HEK293 (cell line): Measurements from ENCODE around the gene TMEM218.

Source experiments
- CTCF ChIA-PET: fragments of 350-600 bp; formaldehyde crosslinking; extraction: SDS; loops from one replicate; lab custom pipeline; 2021; ENCODE audit warnings: antibody characterized with exemption; lab: Yijun Ruan, JAX
- POLR2A ChIA-PET: fragments of 300-600 bp; formaldehyde crosslinking; extraction: SDS; loops from one replicate; lab custom pipeline; 2020; ENCODE audit warnings: antibody characterized with exemption, inconsistent platforms; lab: Yijun Ruan, JAX
- H3K27ac ChIP-seq: fragments of 200-500 bp; sonication (Bioruptor generic); 2 replicates; pipeline ENCODE4 v1.5.1; 2014; ENCODE audit warnings: low read depth, low read length, control low read depth, inconsistent platforms; ENCODE audit errors: extremely low read depth
- H3K36me3 ChIP-seq, 2 experiments: fragments of 200-500 bp in 1 of 2; sonication (Bioruptor generic) in 1 of 2; 1 replicate in 1 of 2; 2 replicates in 1 of 2; pipeline ENCODE4 v1.5.1; 2014 to 2017; ENCODE audit warnings: inconsistent platforms in 2 of 2, low read length in 2 of 2; ENCODE audit not compliant: control insufficient read depth in 2 of 2, insufficient read depth in 1 of 2
- H3K4me1 ChIP-seq: fragments of 200-500 bp; sonication (Bioruptor generic); 2 replicates; pipeline ENCODE4 v1.5.1; 2014; ENCODE audit warnings: mild to moderate bottlenecking, low read length, inconsistent platforms; ENCODE audit not compliant: control insufficient read depth, insufficient read depth
- H3K4me3 ChIP-seq: 2 replicates; pipeline ENCODE4 v1.5.1; 2011; ENCODE audit warnings: low read depth, mild to moderate bottlenecking, control low read depth, low read length, moderate library complexity
- H3K9me3 ChIP-seq: fragments of 200-500 bp; sonication (Bioruptor generic); 2 replicates; pipeline ENCODE4 v1.5.1; 2014; ENCODE audit warnings: low read depth, low read length, inconsistent platforms; ENCODE audit not compliant: control insufficient read depth, insufficient read depth
- BCL11B ChIP-seq: fragments of 450-650 bp; formaldehyde crosslinking; IDR thresholded peaks from 2 replicates; pipeline ENCODE4 v1.5.1; 2016; ENCODE audit warnings: low read depth, missing biosample characterization, missing genetic modification characterization
- GFI1B ChIP-seq: fragments of 450-650 bp; formaldehyde crosslinking; IDR thresholded peaks from 2 replicates; pipeline ENCODE4 v1.5.1; 2016; ENCODE audit warnings: missing biosample characterization, missing genetic modification characterization
- MZF1 ChIP-seq: fragments of 450-650 bp; formaldehyde crosslinking; IDR thresholded peaks from 2 replicates; pipeline ENCODE4 v1.5.1; 2017; ENCODE audit warnings: missing biosample characterization, missing genetic modification characterization, borderline replicate concordance
- SETDB1 ChIP-seq: IDR thresholded peaks from one replicate; pipeline ENCODE4 v1.6.1; 2017; ENCODE audit warnings: mild to moderate bottlenecking, low read length, moderate library complexity, mixed read lengths; ENCODE audit not compliant: insufficient read length
- SP2 ChIP-seq: fragments of 450-650 bp; formaldehyde crosslinking; IDR thresholded peaks from 2 replicates; pipeline ENCODE4 v1.5.1; 2016; ENCODE audit warnings: missing biosample characterization, missing genetic modification characterization
- ZNF121 ChIP-seq: fragments of 450-650 bp; formaldehyde crosslinking; IDR thresholded peaks from 2 replicates; pipeline ENCODE4 v1.5.1; 2016; ENCODE audit warnings: missing biosample characterization, missing genetic modification characterization
- ZNF2 ChIP-seq: fragments of 450-650 bp; formaldehyde crosslinking; IDR thresholded peaks from 2 replicates; pipeline ENCODE4 v1.5.1; 2016; ENCODE audit warnings: missing biosample characterization, missing genetic modification characterization
- ZNF221 ChIP-seq: fragments of 450-650 bp; formaldehyde crosslinking; IDR thresholded peaks from 2 replicates; pipeline ENCODE4 v1.5.1; 2017; ENCODE audit warnings: missing biosample characterization, missing genetic modification characterization, borderline replicate concordance
- ZNF335 ChIP-seq: fragments of 450-650 bp; formaldehyde crosslinking; conservative IDR thresholded peaks from 2 replicates; pipeline ENCODE4 v1.5.1; 2016; ENCODE audit warnings: missing biosample characterization, missing genetic modification characterization
- ZNF37A ChIP-seq: fragments of 450-650 bp; IDR thresholded peaks from 2 replicates; pipeline ENCODE4 v1.5.1; 2018; ENCODE audit warnings: missing biosample characterization, missing genetic modification characterization
- ZNF391 ChIP-seq: fragments of 450-650 bp; formaldehyde crosslinking; IDR thresholded peaks from 2 replicates; pipeline ENCODE4 v1.5.1; 2016; ENCODE audit warnings: low read depth, missing biosample characterization, missing genetic modification characterization, borderline replicate concordance
- ZNF596 ChIP-seq: fragments of 450-650 bp; IDR thresholded peaks from 2 replicates; pipeline ENCODE4 v1.5.0; 2018; ENCODE audit warnings: missing biosample characterization, mild to moderate bottlenecking, missing genetic modification characterization, moderate library complexity
- ZNF610 ChIP-seq: fragments of 450-650 bp; formaldehyde crosslinking; IDR thresholded peaks from 2 replicates; pipeline ENCODE4 v1.5.1; 2016; ENCODE audit warnings: missing biosample characterization, missing genetic modification characterization, borderline replicate concordance
- ZNF664 ChIP-seq: fragments of 450-650 bp; formaldehyde crosslinking; IDR thresholded peaks from 2 replicates; pipeline ENCODE4 v1.5.1; 2016; ENCODE audit warnings: missing biosample characterization, missing genetic modification characterization
- ZNF747 ChIP-seq: fragments of 450-650 bp; formaldehyde crosslinking; IDR thresholded peaks from 2 replicates; pipeline ENCODE4 v1.5.1; 2016; ENCODE audit warnings: missing biosample characterization, missing genetic modification characterization
- TF ChIP-seq, protein P1 (sequence below): fragments of 450-650 bp; formaldehyde crosslinking; IDR thresholded peaks from 2 replicates; pipeline ENCODE4 v1.5.1; 2016; ENCODE audit warnings: missing biosample characterization, missing genetic modification characterization, low read depth
- TF ChIP-seq, protein P2 (sequence below): sonication (generic); formaldehyde crosslinking; IDR thresholded peaks from 2 replicates; pipeline ENCODE4 v1.8.1; 2022; ENCODE audit warnings: mild to moderate bottlenecking, moderate library complexity, missing genetic modification reagents
- TF ChIP-seq, protein P3 (sequence below): fragments of 450-650 bp; formaldehyde crosslinking; IDR thresholded peaks from 2 replicates; pipeline ENCODE4 v1.5.1; 2016; ENCODE audit warnings: missing biosample characterization, missing genetic modification characterization
- TF ChIP-seq, protein P4 (sequence below): fragments of 450-650 bp; formaldehyde crosslinking; IDR thresholded peaks from 2 replicates; pipeline ENCODE4 v1.5.1; 2016; ENCODE audit warnings: missing biosample characterization, missing genetic modification characterization
- TF ChIP-seq, protein P5 (sequence below): fragments of 450-650 bp; formaldehyde crosslinking; IDR thresholded peaks from 2 replicates; pipeline ENCODE4 v1.5.1; 2016; ENCODE audit warnings: missing biosample characterization, missing genetic modification characterization

TMEM218 gene

DNA sequence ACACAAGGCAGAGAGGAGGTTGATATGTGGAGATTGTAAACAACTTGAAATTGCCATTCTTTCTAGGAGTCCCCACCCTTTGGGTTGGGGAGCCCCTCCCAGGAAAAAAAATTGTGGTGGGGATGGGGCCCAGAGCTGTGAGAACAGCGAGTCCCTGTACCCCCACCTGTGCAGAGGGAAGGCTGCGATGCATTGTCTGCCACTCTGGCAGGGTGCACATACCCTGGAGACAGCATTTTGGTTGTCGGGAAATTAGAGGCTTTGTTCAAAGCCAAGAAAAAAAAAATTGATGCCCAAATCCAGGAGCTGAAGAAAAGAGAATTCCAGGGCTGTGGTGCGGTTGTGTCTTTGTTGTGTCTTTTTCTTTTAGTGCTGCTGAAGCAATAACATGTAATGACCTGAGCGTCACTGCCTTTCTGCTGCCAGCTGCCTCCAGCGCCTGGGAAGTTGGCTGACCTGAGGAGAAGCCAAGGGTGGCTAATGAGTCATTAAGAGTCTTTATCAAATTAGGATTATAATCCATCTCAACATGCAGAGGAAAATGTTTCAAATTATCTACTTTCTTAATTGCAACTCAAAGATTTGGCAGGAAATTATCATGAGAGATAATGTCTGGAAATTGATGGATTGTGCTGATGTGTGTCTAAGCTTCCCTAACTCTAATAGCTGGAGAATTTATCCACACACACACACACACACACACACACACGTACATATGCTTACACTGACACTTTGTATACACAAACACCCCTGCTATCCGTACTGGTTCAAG lies 45.1 kb upstream of the TMEM218 start:
- no peak overlapping the region for H3K27ac ChIP-seq
- no peaks in the 10 kb centered on the region for H3K4me1 ChIP-seq
- no peaks in the 10 kb centered on the region for H3K9me3 ChIP-seq
- ChIA-PET CTCF (interaction anchor here (0.9 to 2.0 kb wide), 4 partner anchors 13 to 273 kb away, joined by 3 to 8 read pairs (median 5); no protein-coding TSS in a partner anchor), POLR2A (no interaction called here)
- H3K4me3 ChIP-seq: no peak overlapping the region
- TF ChIP-seq GFI1B (tag by site-specific recombination) (no peak), ZNF335 (tag by site-specific recombination) (no peak), ZNF37A (no peak), ZNF221 (tag by site-specific recombination) (no peak), ZNF664 (tag by site-specific recombination) (no peak), MZF1 (tag by site-specific recombination) (no peak), ZNF610 (tag by site-specific recombination) (no peak), ZNF747 (no peak), SETDB1 (no peak), ZNF121 (tag by site-specific recombination) (no peak), ZNF2 (tag by site-specific recombination) (no peak), BCL11B (tag by site-specific recombination) (no peak), SP2 (tag by site-specific recombination) (no peak), ZNF391 (tag by site-specific recombination) (no peak), ZNF596 (tag by site-specific recombination) (no peak)
- TF ChIP-seq, protein P1, sequence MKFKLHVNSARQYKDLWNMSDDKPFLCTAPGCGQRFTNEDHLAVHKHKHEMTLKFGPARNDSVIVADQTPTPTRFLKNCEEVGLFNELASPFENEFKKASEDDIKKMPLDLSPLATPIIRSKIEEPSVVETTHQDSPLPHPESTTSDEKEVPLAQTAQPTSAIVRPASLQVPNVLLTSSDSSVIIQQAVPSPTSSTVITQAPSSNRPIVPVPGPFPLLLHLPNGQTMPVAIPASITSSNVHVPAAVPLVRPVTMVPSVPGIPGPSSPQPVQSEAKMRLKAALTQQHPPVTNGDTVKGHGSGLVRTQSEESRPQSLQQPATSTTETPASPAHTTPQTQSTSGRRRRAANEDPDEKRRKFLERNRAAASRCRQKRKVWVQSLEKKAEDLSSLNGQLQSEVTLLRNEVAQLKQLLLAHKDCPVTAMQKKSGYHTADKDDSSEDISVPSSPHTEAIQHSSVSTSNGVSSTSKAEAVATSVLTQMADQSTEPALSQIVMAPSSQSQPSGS: no peak
- TF ChIP-seq, protein P2, sequence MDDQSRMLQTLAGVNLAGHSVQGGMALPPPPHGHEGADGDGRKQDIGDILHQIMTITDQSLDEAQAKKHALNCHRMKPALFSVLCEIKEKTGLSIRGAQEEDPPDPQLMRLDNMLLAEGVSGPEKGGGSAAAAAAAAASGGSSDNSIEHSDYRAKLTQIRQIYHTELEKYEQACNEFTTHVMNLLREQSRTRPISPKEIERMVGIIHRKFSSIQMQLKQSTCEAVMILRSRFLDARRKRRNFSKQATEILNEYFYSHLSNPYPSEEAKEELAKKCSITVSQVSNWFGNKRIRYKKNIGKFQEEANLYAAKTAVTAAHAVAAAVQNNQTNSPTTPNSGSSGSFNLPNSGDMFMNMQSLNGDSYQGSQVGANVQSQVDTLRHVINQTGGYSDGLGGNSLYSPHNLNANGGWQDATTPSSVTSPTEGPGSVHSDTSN (CRISPR knock-in tag): no peak
- TF ChIP-seq, protein P3, sequence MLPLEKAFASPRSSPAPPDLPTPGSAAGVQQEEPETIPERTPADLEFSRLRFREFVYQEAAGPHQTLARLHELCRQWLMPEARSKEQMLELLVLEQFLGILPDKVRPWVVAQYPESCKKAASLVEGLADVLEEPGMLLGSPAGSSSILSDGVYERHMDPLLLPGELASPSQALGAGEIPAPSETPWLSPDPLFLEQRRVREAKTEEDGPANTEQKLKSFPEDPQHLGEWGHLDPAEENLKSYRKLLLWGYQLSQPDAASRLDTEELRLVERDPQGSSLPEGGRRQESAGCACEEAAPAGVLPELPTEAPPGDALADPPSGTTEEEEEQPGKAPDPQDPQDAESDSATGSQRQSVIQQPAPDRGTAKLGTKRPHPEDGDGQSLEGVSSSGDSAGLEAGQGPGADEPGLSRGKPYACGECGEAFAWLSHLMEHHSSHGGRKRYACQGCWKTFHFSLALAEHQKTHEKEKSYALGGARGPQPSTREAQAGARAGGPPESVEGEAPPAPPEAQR (tag by site-specific recombination): no peak
- TF ChIP-seq, protein P4, sequence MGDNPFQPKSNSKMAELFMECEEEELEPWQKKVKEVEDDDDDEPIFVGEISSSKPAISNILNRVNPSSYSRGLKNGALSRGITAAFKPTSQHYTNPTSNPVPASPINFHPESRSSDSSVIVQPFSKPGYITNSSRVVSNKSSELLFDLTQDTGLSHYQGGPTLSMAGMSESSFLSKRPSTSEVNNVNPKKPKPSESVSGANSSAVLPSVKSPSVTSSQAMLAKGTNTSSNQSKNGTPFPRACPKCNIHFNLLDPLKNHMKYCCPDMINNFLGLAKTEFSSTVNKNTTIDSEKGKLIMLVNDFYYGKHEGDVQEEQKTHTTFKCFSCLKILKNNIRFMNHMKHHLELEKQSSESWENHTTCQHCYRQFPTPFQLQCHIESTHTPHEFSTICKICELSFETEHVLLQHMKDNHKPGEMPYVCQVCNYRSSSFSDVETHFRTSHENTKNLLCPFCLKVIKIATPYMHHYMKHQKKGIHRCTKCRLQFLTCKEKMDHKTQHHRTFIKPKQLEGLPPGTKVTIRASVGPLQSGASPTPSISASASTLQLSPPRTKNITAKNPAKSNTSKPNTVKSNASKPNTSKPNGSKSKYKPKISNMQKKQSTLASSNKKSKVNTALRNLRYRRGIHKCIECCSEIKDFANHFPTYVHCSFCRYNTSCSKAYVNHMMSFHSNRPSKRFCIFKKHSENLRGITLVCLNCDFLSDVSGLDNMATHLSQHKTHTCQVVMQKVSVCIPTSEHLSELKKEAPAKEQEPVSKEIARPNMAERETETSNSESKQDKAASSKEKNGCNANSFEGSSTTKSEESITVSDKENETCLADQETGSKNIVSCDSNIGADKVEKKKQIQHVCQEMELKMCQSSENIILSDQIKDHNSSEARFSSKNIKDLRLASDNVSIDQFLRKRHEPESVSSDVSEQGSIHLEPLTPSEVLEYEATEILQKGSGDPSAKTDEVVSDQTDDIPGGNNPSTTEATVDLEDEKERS: no peak
- TF ChIP-seq, protein P5, sequence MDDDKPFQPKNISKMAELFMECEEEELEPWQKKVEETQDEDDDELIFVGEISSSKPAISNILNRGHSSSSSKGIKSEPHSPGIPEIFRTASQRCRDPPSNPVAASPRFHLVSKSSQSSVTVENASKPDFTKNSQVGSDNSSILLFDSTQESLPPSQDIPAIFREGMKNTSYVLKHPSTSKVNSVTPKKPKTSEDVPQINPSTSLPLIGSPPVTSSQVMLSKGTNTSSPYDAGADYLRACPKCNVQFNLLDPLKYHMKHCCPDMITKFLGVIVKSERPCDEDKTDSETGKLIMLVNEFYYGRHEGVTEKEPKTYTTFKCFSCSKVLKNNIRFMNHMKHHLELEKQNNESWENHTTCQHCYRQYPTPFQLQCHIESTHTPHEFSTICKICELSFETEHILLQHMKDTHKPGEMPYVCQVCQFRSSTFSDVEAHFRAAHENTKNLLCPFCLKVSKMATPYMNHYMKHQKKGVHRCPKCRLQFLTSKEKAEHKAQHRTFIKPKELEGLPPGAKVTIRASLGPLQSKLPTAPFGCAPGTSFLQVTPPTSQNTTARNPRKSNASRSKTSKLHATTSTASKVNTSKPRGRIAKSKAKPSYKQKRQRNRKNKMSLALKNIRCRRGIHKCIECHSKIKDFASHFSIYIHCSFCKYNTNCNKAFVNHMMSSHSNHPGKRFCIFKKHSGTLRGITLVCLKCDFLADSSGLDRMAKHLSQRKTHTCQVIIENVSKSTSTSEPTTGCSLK (tag by site-specific recombination): no peak
- no peaks in the 10 kb centered on the region for H3K36me3 ChIP-seq
